Eye (tissue), 1 donor: ENCODE measurements around the gene BMP10.
A peak's percentile ranks its signal among the peaks of the same experiment; 100 is the strongest.

Experiments
- DNase-seq: peaks from one replicate; pipeline ENCODE4 v3.0.0-alpha.2; 2015

BMP10 gene

GRCh38 chr2:68849579-68850030 is 21.6 kb downstream of the BMP10 start:
- no peak for DNase-seq

- DNase-seq = no peak
Measured at GRCh38 chr2:68847751-68848150, 23.4 kb downstream of the BMP10 start.

DNA sequence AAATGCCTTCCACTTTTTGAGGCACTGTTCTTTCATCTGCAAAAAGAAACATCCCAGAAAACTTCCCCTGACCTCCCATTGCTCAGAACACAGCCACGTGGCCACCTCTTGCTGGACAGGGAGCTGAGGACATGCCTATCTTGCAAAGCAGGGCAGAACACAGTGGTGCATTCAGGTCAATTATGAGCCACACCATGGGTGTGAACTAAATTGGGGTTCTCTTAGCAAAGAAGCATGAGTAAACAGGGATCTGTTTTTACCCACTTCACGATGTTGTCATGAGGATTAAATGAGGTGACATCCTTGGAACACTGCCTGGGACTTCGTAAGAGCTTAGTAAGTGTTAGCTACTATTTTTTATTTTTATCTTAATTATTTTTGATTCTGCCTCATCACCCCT is 25.1 kb downstream of the BMP10 start:
- no peak for DNase-seq

DNA sequence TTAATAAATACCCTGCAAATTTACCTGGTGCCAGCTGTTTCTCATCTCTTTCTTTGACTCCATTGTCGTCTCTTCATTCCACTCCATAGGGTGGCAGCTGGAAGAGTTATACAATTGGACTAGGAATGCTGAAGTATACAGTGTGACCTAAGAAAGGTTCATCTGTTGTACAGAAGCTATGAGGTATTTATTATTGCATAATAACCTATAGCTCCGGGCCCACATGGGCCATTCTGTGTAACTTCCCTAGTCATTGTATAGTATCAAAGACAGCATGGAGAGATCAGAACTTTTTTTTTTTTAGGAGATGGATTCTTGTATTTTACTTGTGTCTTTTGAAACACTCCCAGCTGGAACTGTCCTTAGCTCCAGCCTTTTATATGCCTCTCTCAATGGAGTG is 26.2 kb downstream of the BMP10 start:
- no peak for DNase-seq

DNA sequence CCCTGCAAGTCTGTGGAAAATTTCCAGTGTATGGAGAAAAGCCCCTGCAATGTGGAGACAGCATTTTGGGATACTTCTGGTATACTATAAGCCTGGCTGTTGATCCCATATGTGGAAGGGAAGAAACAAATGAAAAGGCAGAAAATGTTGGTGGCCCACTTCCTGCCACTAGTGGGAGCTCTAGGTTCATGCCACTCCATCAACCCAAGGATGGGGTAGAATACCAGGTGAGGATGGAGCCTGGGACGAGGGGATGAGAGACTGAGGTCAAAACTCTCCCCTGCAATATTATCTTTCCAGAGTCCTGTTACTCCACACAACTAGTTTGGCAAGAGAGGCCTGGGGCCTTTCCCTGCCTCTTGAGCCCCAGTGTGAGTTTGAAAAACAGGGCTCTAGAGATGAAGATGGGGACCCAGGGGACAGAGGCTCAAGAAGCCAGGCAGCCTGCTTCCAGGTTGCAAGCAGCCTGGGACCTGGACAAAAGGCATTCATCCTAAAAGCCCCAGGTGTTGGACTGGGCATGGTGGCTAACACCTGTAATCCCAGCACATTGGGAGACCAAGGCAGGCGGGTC is 31.9 kb downstream of the BMP10 start:
- no peak for DNase-seq

DNA sequence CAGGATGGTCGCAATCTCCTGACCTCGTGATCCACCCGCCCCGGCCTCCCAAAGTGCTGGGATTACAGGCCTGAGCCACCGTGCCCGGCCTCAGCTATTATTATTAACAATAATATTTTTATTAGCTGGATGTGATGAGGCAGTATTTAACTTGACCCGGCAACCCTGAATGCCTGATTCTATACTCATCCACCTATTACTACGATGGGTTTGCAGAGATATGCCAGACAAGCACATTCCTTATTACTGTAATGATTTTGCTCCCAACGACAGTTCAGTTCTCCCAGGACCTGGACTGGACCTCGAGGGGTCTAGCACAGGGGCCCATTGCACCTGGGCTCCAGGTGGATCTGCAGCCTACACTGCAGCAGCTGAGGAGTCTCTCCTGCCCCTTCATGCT is 32.6 kb downstream of the BMP10 start:
- DNase-seq = no peak

- DNase-seq = no peak
Measured at GRCh38 chr2:68837861-68838341, 33.3 kb downstream of the BMP10 start.

GRCh38 chr2:68837164-68837860 is 33.9 kb downstream of the BMP10 start:
- DNase-seq = peak; percentile 46

DNA sequence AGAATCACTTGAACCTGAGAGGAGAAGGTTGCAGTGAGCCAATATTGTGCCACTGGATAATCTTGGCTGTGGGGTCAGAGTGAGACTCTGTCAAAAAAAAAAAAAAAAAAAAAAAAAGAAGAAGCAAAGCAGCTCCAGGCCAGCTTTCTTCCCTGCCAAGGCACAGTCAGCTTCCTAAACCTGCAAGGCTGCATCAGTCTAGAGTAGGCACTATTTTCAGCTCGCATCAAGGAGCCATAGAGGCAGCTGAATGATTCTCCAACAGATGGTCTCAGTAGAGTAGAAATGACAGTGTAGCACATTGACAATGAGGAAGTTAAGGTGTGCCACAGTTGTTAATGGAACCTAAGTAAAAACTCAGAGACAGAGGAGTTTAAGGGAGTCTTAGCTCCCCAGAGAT is 35.6 kb downstream of the BMP10 start:
- DNase-seq = no peak

GRCh38 chr2:68834737-68835376 is 36.3 kb downstream of the BMP10 start:
- DNase-seq = no peak

GRCh38 chr2:68833162-68833561 is 38.0 kb downstream of the BMP10 start:
- no peak for DNase-seq

- no peak for DNase-seq
Measured at GRCh38 chr2:68832233-68832869, 38.8 kb downstream of the BMP10 start.

GRCh38 chr2:68831686-68832232 is 39.4 kb downstream of the BMP10 start:
- no peak for DNase-seq

- no peak for DNase-seq
Measured at GRCh38 chr2:68829749-68830148, 41.4 kb downstream of the BMP10 start.

GRCh38 chr2:68828887-68829708 is 42.1 kb downstream of the BMP10 start:
- DNase-seq = peak; percentile 88

GRCh38 chr2:68827666-68828065 is 43.5 kb downstream of the BMP10 start:
- DNase-seq = no peak

- no peak for DNase-seq
Measured at GRCh38 chr2:68825866-68826265, 45.3 kb downstream of the BMP10 start.

DNA sequence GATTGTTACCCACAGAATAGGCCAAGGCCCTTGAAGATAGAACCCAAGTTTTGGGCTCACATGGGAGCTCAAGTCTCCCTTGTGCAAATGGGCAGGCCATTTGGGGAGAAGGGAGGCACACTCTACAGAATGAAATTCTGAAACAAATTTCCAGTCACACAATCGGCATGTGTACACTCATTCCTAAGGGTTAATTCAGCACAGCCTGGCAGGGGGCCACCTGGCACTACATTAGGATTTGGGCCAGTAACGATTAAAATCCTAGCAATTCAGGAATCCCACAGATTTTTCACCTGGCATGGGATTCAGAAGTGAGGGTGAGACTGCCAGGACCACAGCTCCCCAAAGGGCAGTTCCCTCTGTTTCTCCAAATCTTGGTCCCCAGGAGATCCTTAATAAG is 46.4 kb downstream of the BMP10 start:
- DNase-seq = no peak

DNA sequence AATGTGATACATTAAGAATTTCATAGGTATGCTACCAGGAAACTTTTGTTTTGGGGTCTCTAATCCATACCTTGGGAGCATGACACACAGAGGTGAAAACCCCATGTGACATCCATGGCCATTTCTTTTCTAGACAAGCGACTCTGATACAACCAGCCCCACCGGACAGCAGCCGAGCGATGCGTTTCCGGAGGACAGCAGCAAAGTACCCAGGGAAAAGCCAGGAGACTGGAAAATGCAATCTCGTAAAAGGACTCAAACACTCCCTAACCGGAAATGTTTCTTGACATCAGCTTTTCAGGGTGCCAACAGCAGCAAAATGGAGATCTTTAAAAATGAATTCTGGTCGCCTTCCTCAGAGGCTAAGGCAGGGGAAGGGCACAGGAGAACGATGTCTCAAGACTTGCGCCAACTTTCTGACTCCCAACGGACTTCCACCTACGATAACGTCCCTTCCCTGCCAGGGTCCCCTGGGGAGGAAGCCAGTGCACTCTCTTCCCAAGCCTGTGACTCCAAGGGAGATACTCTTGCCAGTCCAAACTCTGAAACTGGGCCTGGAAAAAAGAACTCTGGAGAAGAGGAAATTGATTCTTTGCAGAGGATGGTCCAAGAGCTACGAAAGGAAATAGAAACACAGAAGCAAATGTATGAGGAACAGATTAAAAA is 48.9 kb downstream of the BMP10 start:
- no peak for DNase-seq

- no peak for DNase-seq
Measured at GRCh38 chr2:68819556-68819955, 51.6 kb downstream of the BMP10 start.

DNA sequence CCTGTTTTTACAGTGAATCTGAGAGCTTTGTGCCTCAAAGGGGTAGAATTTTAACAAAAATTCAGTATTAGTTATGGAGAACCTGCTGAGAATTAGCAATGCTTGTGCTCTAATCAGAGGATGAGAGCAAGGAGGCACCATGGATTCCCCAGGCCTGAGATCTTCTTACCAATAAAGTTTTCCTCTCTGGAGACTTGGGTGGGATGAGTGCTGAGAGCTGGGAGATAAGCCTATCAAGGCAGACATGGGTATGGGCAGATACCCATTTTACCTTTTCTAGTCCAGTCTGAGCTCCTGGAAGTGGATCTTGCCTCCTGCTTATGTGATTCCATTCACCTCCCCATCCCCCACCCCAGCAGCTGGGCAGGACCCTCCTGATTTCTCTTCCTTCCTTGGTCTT is 53.9 kb downstream of the BMP10 start:
- no peak for DNase-seq
